Hepatocyte (in vitro differentiated cells): ENCODE results near the gene PLA2G1B. TPM values are rescaled to one million over a fixed set of nuclear protein-coding genes. Genes with fewer than 3 reads are reported as not detected.

ENCODE experiments used
- DNase-seq: peaks from one replicate; pipeline ENCODE4 v3.0.0-alpha.2; 2016; ENCODE audit warnings: low spot score
- H2AFZ ChIP-seq: fragments of 200-600 bp; sonication (generic); 2 replicates; pipeline ENCODE4 v1.6.0; 2016; ENCODE audit warnings: antibody characterized with exemption, mild to moderate bottlenecking
- H3K27ac ChIP-seq: fragments of 200-600 bp; sonication (generic); 2 replicates; pipeline ENCODE4 v1.5.1; 2016; ENCODE audit warnings: mild to moderate bottlenecking
- H3K27me3 ChIP-seq: fragments of 200-600 bp; sonication (generic); 2 replicates; pipeline ENCODE4 v1.6.1; 2016
- H3K36me3 ChIP-seq: fragments of 200-600 bp; sonication (generic); replicated peaks from 2 replicates; pipeline ENCODE4 v1.5.1; 2016; ENCODE audit warnings: low read depth; ENCODE audit not compliant: insufficient read depth
- H3K4me1 ChIP-seq: fragments of 200-600 bp; sonication (generic); 2 replicates; pipeline ENCODE4 v1.5.1; 2016; ENCODE audit warnings: mild to moderate bottlenecking, moderate library complexity; ENCODE audit not compliant: insufficient read depth
- H3K4me2 ChIP-seq: fragments of 200-600 bp; sonication (generic); 2 replicates; pipeline ENCODE4 v1.6.0; 2016
- H3K4me3 ChIP-seq: fragments of 200-600 bp; sonication (generic); 2 replicates; pipeline ENCODE4 v1.5.1; 2016; ENCODE audit warnings: mild to moderate bottlenecking
- H3K79me2 ChIP-seq: fragments of 200-600 bp; sonication (generic); 2 replicates; pipeline ENCODE4 v1.6.0; 2017; ENCODE audit warnings: mild to moderate bottlenecking
- H3K9me2 ChIP-seq: fragments of 200-600 bp; sonication (generic); replicated peaks from 2 replicates; pipeline ENCODE4 v1.6.0; 2017; ENCODE audit warnings: mild to moderate bottlenecking; ENCODE audit not compliant: insufficient read depth
- H3K9me3 ChIP-seq: fragments of 200-600 bp; sonication (generic); 2 replicates; pipeline ENCODE4 v1.5.1; 2016; ENCODE audit warnings: low read depth, mild to moderate bottlenecking
- H4K20me1 ChIP-seq: fragments of 200-600 bp; sonication (generic); 2 replicates; pipeline ENCODE4 v1.6.0; 2016; ENCODE audit warnings: mild to moderate bottlenecking; ENCODE audit not compliant: insufficient read depth, poor library complexity, severe bottlenecking
- CTCF ChIP-seq: fragments of 200-600 bp; sonication (generic); IDR thresholded peaks from 2 replicates; pipeline ENCODE4 v1.5.1; 2016; ENCODE audit warnings: antibody characterized with exemption, mild to moderate bottlenecking; ENCODE audit not compliant: poor library complexity
- EZH2 ChIP-seq: fragments of 200-600 bp; sonication (generic); IDR thresholded peaks from 2 replicates; pipeline ENCODE4 v1.6.1; 2016; ENCODE audit warnings: antibody characterized with exemption, mild to moderate bottlenecking, borderline replicate concordance
- EZH2phosphoT487 ChIP-seq: fragments of 200-600 bp; sonication (generic); IDR thresholded peaks from one replicate; pipeline ENCODE4 v1.6.1; 2018; ENCODE audit warnings: antibody characterized with exemption, mild to moderate bottlenecking, low read depth, moderate library complexity; ENCODE audit not compliant: unreplicated experiment, severe bottlenecking
- whole genome bisulfite sequencing: methylation state at CpG from one replicate; pipeline ENCODE4 v1.1.6; 2016; ENCODE audit warnings: low lambda C conversion rate; ENCODE audit errors: missing lambda C conversion rate; 5-methylcytosine and 5-hydroxymethylcytosine counted together
- polyA plus RNA-seq: library from polyadenylated mRNA; unstranded; fragments of >200 nt; fragmentation: Nextera tagmentation; extraction: Ambion mirVana; gene quantifications from 2 replicates; pipeline ENCODE4 v1.2.1, GENCODE V29; 2016
- total RNA-seq: library from RNA; depleted of rRNA; stranded (reverse); fragments of >200 nt; gene quantifications from 2 replicates; pipeline ENCODE4 v1.2.3, GENCODE V29; 2014

Gene PLA2G1B
- total and polyA plus RNA-seq, 2 experiments from 2014 or later: 8.5 to 14.7 TPM

DNA sequence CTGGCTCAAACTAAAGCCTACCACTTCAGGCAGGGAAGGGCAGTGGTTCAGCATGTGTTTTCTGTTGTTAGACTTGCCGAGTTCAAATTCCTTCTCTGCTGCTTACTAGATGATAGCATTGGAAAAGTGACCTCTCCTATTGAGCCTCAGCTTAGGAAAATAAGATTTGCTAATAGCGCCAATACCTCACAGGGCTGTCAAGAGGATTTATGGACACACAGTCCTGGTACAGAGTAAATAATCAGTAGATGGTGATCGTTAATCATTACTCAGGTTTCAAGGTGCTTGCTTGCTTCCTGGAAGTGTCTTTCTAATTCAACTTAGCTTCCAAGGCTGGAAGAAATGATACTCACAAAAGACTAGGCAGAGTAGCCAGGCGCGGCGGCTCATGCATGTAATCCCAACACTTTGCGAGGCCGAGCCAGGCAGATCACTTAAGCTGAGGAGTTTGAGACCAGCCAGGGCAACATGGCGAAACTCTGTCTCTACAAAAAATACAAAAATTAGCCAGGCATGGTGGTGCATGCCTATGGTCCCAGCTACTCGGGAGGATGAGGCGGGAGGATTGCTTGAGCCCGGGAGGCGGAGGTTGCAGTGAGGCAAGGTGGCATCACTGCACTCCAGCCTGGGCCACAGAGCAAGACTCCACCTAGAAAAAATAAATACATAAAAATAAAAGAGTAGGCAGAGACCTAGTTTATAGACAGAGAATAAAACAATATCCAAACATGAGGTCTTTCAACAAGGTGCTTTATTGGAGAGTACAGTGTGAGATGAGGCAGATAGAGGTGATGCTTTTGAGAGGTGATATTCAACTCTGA is 6.0 kb downstream of the PLA2G1B start:
- no peak overlapping the region for H3K4me3 ChIP-seq
- no peaks in the 10 kb centered on the region for H4K20me1 ChIP-seq
- H3K79me2 ChIP-seq: no peaks in the 10 kb centered on the region
- TF ChIP-seq CTCF: no peak
- no peak for TF ChIP-seq EZH2phosphoT487
- no peak overlapping the region for H2AFZ ChIP-seq
- WGBS: 70% methylated on average over 13 of the region's 13 CpGs
- no peaks in the 10 kb centered on the region for H3K9me3 ChIP-seq
- H3K36me3 ChIP-seq: no peaks in the 10 kb centered on the region
- H3K27ac ChIP-seq: peak overlapping the region; percentile 85
- H3K4me2 ChIP-seq: peak overlapping the region; percentile 43
- no peaks in the 10 kb centered on the region for H3K27me3 ChIP-seq
- no peaks in the 10 kb centered on the region for H3K9me2 ChIP-seq
- H3K4me1 ChIP-seq: peaks cover 9% of the 10 kb centered on the region
- DNase-seq: peak; percentile 73

GRCh38 chr12:120317224-120318105 is 10.1 kb downstream of the PLA2G1B start:
- peak; percentile 100 for DNase-seq
- Histone ChIP-seq H3K27me3 (no peaks in the 10 kb centered on the region), H3K4me2 (peak overlapping the region; percentile 70), H3K4me1 (peaks cover 10% of the 10 kb centered on the region), H3K36me3 (no peaks in the 10 kb centered on the region), H2AFZ (peak overlapping the region; percentile 26), H3K79me2 (no peaks in the 10 kb centered on the region), H3K27ac (peak overlapping the region; percentile 71), H3K9me2 (no peaks in the 10 kb centered on the region), H3K9me3 (no peaks in the 10 kb centered on the region), H4K20me1 (no peaks in the 10 kb centered on the region), H3K4me3 (peak overlapping the region; percentile 9)
- TF ChIP-seq CTCF (peak; percentile 60), EZH2phosphoT487 (no peak)
- 5% methylated on average over 40 of the region's 42 CpGs for WGBS

DNA sequence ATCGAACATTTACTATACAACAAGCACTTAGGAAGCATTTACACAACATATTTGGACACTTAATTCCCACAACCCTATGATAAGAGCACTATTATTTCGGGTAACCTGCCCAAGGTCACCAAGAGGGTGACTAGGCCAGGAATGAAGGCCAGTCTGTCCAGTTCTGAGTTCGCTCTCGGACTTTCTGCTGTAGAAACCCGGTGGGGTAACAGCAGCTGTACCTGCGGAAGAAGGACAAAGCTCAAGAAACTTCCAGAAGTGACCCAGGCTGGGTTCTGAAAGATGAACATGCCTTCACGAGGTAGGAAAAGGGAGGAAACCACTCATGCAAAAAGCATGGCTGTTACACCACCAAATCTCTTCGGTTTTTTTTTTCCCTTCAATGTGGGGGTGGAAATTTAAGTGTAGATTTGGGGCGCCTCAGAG is 10.8 kb downstream of the PLA2G1B start:
- WGBS: 60% methylated on average over 9 of the region's 9 CpGs
- H3K36me3 ChIP-seq: no peaks in the 10 kb centered on the region
- DNase-seq: no peak

More for the DNA sequence above, 10.8 kb downstream of the PLA2G1B start:
- Histone ChIP-seq H3K79me2 (no peaks in the 10 kb centered on the region), H3K27me3 (no peaks in the 10 kb centered on the region), H4K20me1 (no peaks in the 10 kb centered on the region), H2AFZ (peak overlapping the region; percentile 26), H3K4me3 (peak overlapping the region; percentile 9), H3K9me3 (no peaks in the 10 kb centered on the region), H3K9me2 (no peaks in the 10 kb centered on the region), H3K27ac (peak overlapping the region; percentile 71), H3K4me1 (peaks cover 4% of the 10 kb centered on the region), H3K4me2 (peak overlapping the region; percentile 70)
- no peak for TF ChIP-seq EZH2
- no peak for TF ChIP-seq EZH2phosphoT487
- no peak for TF ChIP-seq CTCF
